Muscle layer of duodenum (tissue), 2 donors: ENCODE results near the gene EBF3.

Source experiments
- H3K27ac ChIP-seq: one replicate; pipeline ENCODE4 v1.7.0; 2013; ENCODE audit warnings: mild to moderate bottlenecking, low read length
- H3K27me3 ChIP-seq: one replicate; pipeline ENCODE4 v1.7.0; 2013; ENCODE audit warnings: low read depth, mild to moderate bottlenecking, control low read depth, low read length
- H3K36me3 ChIP-seq, 2 donors: one replicate each; pipeline ENCODE4 v1.7.0; 2013; ENCODE audit warnings: low read length in 2 of 2, control low read depth in 1 of 2, mild to moderate bottlenecking in 1 of 2; ENCODE audit not compliant: insufficient read depth in 2 of 2, control insufficient read depth in 1 of 2
- H3K4me1 ChIP-seq, 2 donors: one replicate each; pipeline ENCODE4 v1.7.0; 2013; ENCODE audit warnings: low read length in 2 of 2, mild to moderate bottlenecking in 2 of 2, control low read depth in 1 of 2, moderate library complexity in 1 of 2; ENCODE audit not compliant: insufficient read depth in 2 of 2, control insufficient read depth in 1 of 2
- H3K4me3 ChIP-seq, 2 donors: one replicate each; pipeline ENCODE4 v1.7.0; 2013; ENCODE audit warnings: low read length in 2 of 2, low read depth in 1 of 2, mild to moderate bottlenecking in 1 of 2
- H3K9me3 ChIP-seq, 2 donors: one replicate each; pipeline ENCODE4 v1.7.0; 2013; ENCODE audit warnings: low read length in 2 of 2, control low read depth in 1 of 2, mild to moderate bottlenecking in 1 of 2; ENCODE audit not compliant: control insufficient read depth in 1 of 2
- donor health status: healthy.

The EBF3 gene

DNA sequence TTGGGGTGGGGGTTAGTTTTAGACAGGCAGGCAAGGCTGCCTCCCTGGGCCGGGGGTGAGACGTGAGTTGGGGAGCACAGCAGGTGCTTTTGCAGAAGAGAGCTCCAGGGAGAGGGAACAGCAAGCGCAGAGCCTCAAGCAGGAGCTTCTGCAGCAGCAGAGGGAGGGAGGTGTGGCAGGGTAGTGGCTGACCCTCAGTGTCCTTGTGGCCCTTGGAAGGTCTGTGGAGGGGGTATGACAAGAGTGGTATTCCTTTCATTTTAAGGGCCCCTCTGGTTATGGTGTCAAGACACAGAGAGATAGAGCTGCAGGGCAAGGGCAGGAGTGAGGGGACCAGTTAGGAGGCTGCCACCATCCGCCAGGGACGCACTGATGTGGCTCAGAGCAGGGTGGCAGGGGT lies 138.9 kb downstream of the EBF3 start:
- Histone ChIP-seq H3K27me3 (no peaks in the 10 kb centered on the region), H3K27ac (no peak overlapping the region), H3K9me3 (no peaks in the 10 kb centered on the region), H3K36me3 (no peaks in the 10 kb centered on the region), H3K4me3 (no peak overlapping the region), H3K4me1 (no peaks in the 10 kb centered on the region)

DNA sequence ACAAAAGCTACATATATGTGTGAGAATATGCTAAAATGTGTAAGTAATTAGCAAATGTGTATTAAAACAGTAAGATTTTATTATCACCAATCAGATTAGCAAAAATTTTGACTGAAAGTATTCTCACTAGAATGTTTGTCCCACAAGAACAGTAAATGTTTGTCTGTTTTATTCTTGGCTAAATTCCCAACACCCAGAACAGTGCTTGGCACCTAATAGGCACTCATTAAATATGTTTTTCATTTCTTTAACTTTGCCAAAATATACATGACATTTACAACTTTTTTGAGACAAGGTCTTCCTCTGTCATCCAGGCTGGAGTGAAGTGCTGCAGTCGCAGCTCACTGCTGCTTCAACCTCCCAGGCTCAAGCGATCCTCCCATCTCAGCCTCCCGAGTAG lies 143.6 kb downstream of the EBF3 start:
- no peaks in the 10 kb centered on the region for H3K4me1 ChIP-seq
- no peaks in the 10 kb centered on the region for H3K36me3 ChIP-seq
- H3K4me3 ChIP-seq, result no peak overlapping the region
- H3K27ac ChIP-seq, result no peak overlapping the region
- no peaks in the 10 kb centered on the region for H3K27me3 ChIP-seq
- H3K9me3 ChIP-seq, result no peaks in the 10 kb centered on the region

DNA sequence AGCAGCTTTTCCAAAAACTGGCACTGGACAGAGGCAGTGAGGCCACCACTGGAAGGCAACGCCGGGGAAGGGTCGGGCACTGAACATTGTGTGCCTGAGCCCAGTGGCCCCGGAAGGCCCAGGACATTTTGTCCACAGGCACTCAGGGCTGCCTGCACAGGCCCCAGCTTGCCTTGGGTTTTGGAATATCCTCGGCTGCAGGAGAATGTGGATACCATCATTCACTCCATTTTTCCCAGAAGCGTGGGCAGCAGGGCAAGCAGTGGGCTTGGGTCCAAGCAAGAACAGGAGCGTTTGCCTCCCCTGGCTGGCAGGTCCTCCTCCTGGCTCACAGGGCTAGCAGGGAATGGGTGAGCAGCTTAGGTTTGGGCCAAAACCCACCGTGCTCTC lies 147.4 kb downstream of the EBF3 start:
- Histone ChIP-seq H3K9me3 (peaks cover 0 to 3% of the 10 kb centered on the region in 2 donors), H3K4me3 (no peak overlapping the region), H3K27ac (no peak overlapping the region), H3K27me3 (no peaks in the 10 kb centered on the region), H3K36me3 (no peaks in the 10 kb centered on the region), H3K4me1 (no peaks in the 10 kb centered on the region)

DNA sequence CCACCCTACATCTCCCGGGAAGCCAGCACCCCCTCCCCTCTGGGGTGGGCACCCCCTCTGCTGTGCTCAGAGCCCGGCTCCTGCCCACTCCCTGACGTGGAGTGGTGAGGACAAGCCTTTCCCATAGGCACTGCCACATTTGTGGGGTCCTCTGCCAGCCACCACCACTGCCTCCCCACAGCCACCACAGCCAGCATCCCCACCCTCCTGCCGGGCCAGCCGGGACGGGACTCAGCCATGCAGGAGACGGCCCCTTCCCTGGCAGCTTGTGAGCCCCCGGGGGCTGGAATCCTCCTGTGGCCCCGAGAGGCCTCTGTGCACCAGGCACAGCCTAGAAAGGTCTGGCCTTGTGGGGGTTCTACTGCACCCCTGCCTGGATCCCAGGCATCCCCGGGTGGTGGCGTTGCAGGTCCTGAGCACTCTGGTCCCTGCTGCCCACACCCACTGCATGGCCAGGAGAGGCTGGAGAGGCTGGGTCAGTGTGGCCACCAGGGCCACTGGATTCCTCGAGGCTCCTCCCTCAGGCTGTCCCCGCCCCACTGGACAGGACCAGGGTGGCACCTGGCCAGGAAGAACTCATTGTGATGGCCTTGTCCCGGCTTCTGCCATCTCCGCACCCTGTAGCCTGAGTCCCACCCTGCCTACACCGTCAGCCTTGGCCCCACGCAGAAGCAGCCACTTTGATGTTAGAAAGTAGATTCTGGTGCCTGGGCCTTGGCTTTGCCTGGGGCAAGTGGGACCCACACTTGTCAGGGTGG lies 148.0 kb downstream of the EBF3 start:
- Histone ChIP-seq H3K36me3 (no peaks in the 10 kb centered on the region), H3K4me3 (no peak overlapping the region), H3K27ac (no peak overlapping the region), H3K4me1 (no peaks in the 10 kb centered on the region), H3K9me3 (peaks cover 0 to 3% of the 10 kb centered on the region in 2 donors), H3K27me3 (no peaks in the 10 kb centered on the region)

DNA sequence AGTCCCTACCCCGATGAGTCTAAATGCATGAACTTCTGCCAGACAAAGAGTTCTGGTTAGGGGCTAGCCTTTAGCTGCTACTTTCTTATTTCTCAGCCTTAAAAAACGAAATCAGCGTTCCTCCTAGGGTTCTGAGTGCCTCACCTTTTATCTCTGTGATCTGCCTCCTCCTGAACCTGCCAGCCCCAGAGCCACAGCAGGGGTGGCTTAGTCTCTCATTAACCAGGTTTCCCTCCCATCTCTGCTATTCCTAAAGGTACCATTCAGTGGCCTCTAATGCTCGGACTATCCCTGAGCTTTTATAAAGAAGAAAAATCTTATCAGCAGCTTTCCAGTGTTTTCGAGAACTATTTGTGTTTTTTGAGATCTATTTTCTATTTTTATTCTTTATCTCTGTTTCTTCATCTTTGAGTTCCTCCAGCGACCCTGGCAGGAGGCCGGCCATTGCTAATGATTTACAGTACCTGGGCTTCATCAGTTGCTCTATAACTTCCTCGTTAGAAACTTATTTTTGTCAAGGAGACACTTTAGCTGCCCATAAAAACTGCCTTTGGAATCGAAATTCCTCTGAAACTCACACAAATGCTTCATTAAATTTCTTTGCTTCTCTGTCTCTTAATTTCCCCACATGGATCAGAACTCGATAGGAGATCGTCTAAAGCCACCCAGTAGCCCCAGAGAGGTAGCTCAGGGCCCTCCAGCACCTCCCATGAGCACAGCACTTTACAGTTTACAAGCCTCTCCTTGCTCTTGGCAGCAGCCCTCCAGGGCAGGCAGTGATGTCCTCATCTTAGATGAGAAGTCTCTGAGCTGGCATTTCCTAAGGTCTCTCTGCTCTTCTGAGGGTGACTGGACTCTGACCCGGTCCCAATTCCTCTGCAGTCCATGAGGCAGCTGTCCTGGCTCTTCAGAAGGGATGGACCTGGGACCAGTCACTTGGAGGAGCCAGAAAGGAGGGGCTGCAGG lies 149.1 kb downstream of the EBF3 start:
- Histone ChIP-seq H3K4me3 (no peak overlapping the region), H3K4me1 (no peaks in the 10 kb centered on the region), H3K27ac (no peak overlapping the region), H3K9me3 (peaks cover 0 to 3% of the 10 kb centered on the region in 2 donors), H3K36me3 (no peaks in the 10 kb centered on the region), H3K27me3 (no peaks in the 10 kb centered on the region)

DNA sequence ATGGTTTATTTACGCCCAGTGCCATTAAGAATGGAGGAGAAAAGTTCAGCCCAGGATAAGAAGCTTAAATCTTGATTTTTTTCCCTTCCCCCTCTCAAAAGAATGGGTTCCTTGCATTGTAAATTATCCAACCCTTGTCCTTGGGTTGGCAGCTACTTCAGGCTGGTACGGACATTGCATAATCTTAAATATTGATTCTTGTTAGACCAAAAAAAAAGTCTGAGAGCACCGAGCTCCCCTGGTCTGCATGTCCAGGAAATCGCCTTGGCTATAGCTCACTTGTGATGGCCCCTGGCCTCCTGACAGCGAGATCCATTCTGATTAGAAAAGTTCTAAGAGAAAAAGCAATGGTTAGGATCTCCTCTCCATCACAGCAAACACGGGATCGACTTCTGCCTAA lies 151.7 kb downstream of the EBF3 start:
- no peak overlapping the region for H3K4me3 ChIP-seq
- no peaks in the 10 kb centered on the region for H3K4me1 ChIP-seq
- H3K27ac ChIP-seq, result no peak overlapping the region
- peaks cover 0 to 3% of the 10 kb centered on the region in 2 donors for H3K9me3 ChIP-seq
- H3K36me3 ChIP-seq, result no peaks in the 10 kb centered on the region
- no peaks in the 10 kb centered on the region for H3K27me3 ChIP-seq

DNA sequence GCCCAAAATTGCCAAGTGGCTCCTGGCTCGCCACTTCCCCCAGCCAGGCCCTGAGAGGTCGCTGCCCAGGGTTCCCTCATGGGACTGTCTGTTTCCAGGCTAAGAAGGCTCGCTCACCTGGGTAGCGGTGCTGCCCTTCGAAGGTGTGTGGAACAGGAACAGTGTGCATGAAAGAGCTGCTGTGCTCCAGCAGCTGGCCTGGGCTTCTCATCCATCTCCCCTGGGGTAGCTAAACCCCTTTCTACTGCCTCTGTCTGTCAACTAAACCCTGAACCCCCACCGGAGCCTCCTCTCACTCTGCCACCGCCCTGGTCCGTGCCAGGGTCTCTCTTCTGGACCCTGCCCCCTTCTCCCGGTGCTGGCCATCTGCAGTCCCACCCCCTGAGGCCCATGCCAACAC lies 152.9 kb downstream of the EBF3 start:
- H3K27me3 ChIP-seq, result no peaks in the 10 kb centered on the region
- no peak overlapping the region for H3K27ac ChIP-seq
- H3K9me3 ChIP-seq, result peaks cover 0 to 5% of the 10 kb centered on the region in 2 donors
- no peaks in the 10 kb centered on the region for H3K4me1 ChIP-seq
- H3K36me3 ChIP-seq, result no peaks in the 10 kb centered on the region
- no peak overlapping the region for H3K4me3 ChIP-seq

DNA sequence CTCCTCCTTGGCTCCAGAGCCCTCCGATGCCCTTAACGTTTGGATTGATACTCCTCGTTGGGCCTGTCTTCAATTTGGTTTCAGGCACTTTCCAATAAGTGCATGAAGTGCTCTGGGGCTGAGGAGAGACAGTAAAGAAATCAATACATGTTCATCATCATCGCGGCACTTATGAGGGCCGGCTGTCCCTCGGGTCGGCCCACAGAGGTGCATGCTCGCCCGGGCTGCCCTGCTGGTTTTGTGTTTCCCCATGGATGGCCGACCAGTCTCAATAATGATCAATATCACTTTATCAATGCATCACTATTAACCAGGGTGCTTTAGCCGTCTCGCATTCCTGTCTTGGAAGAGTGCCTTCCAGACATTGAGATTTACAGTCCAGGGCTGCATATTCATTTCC lies 154.2 kb downstream of the EBF3 start:
- no peak overlapping the region for H3K4me3 ChIP-seq
- no peaks in the 10 kb centered on the region for H3K36me3 ChIP-seq
- no peak overlapping the region for H3K27ac ChIP-seq
- H3K4me1 ChIP-seq, result no peaks in the 10 kb centered on the region
- peaks cover 3 to 18% of the 10 kb centered on the region in 2 donors for H3K9me3 ChIP-seq
- H3K27me3 ChIP-seq, result no peaks in the 10 kb centered on the region

DNA sequence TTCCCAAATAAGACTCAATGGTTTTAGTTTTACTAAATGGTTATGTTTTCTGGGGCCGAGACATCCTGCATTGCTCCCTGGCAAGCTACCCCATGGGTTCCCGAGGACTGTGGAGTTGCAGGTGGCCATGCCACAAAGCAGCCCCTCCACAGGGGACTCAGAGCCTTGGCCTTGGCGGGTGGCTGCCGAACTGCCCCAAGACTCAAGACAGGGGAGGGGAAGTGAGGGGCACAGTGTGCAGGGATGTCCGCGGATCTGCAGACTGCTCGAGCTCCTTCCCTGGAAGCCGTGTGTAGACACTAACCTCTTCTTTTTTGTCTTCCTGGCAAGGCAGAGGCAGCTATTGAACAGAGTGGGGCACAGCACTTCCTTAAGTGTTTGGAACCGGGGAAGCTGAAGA lies 154.6 kb downstream of the EBF3 start:
- no peaks in the 10 kb centered on the region for H3K27me3 ChIP-seq
- H3K36me3 ChIP-seq, result no peaks in the 10 kb centered on the region
- no peak overlapping the region for H3K27ac ChIP-seq
- peaks cover 3 to 18% of the 10 kb centered on the region in 2 donors for H3K9me3 ChIP-seq
- H3K4me1 ChIP-seq, result no peaks in the 10 kb centered on the region
- H3K4me3 ChIP-seq, result no peak overlapping the region

DNA sequence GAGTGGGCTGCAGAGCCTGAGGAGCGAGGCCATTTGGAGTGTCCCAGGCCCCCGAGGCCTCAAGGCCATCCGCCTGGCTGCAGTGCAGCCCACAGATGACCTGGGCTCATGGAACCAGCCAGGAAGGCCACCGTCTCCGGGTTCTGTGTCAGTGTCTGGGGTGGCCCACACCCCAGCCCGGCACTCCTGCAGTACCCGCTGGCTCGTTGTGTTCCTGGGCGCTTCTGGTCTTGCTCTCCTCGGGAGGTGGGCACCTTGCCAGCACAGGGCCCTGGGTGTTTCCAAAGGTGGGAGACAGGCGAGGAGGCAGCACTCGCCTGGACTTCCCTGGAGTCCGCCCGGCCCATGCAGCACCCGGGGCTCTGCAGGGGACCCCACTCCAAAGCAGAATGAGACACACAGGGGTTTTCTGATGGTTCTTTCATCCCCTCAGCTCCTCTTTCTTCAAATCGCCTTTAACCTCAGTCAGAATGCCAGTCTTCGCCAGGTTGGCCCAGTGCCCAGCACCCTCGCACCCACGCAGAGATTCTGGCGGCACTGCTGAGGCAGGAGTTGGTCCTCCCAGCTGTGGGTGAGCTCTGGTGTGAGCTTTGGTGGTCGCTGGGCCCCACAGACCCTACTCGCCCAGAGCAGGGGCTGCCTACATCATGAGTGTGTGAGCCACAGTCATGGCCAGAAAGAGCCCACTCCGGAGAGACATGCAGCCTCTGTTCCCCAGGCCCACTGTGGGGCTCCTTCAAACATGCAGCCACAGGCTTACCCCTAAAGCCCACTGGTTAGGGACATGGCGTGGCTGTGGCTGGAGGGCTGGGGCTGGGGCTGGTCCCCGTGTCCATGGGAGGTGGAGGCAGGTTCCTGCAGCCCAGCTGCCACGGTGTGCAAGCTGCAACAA lies 155.7 kb downstream of the EBF3 start:
- Histone ChIP-seq H3K27ac (no peak overlapping the region), H3K9me3 (peaks cover 12 to 23% of the 10 kb centered on the region in 2 donors), H3K4me1 (no peaks in the 10 kb centered on the region), H3K4me3 (no peak overlapping the region), H3K27me3 (no peaks in the 10 kb centered on the region), H3K36me3 (no peaks in the 10 kb centered on the region)

DNA sequence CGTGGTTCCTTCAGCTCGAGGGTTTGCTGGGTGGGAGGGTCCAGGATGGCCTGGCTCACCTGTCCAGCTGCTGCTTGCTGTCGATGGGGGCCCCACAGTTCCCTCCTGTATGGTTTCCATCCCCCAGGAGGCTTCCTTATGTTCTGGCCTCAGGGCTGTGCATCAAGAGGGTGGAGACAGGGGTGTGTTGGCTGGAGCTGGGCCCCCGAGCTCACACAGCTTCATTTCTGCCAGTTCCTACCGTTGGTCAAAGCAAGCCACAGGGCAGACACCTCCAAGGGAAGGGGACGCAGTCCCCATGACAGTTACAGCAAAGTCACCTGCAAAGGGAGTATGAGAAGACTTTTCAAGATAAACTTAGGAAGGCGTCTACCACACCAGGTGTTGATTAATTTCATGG lies 156.9 kb downstream of the EBF3 start:
- no peaks in the 10 kb centered on the region for H3K4me1 ChIP-seq
- no peak overlapping the region for H3K27ac ChIP-seq
- no peak overlapping the region for H3K4me3 ChIP-seq

More for the DNA sequence above, 156.9 kb downstream of the EBF3 start:
- H3K9me3 ChIP-seq, result peaks cover 20 to 28% of the 10 kb centered on the region in 2 donors
- H3K27me3 ChIP-seq, result no peaks in the 10 kb centered on the region
- no peaks in the 10 kb centered on the region for H3K36me3 ChIP-seq
